ENCODE data around the gene PTPRN. TPM values are rescaled to one million over a fixed set of nuclear protein-coding genes. Genes with fewer than 3 reads are reported as not detected.

The PTPRN gene
- 2.8 and 3.5 TPM in 2 replicates for total RNA-seq (2014; rRNA removed; shearing (Covaris generic))

GRCh38 chr2:219309278-219309677, at the start of gene PTPRN:
PTPRN (minus strand) TSS chr2:219309401; CDS start chr2:219309332, 69 bp downstream.

GRCh38 chr2:219332542-219332941, 23.3 kb upstream of the PTPRN start, which contains the start of gene RESP18:
RESP18 (minus strand) TSS chr2:219332744.

GRCh38 chr2:219279151-219279915, 29.9 kb downstream of the PTPRN start, which contains the start of gene DNAJB2:
DNAJB2 (plus strand) TSS chr2:219279366; CDS start chr2:219279834, 468 bp downstream.

GRCh38 chr2:219253753-219254589, 55.2 kb downstream of the PTPRN start, which contains the start of gene TUBA4A:
TUBA4A (minus strand) TSS chr2:219253918; CDS start chr2:219253858, 60 bp downstream.

GRCh38 chr2:219252900-219253752, 56.1 kb downstream of the PTPRN start, which contains the start of gene TUBA4B:
TUBA4B (plus strand) TSS chr2:219253243; CDS start chr2:219253408, 165 bp downstream.

GRCh38 chr2:219245148-219245898, 63.9 kb downstream of the PTPRN start, which contains the start of the genes GLB1L and STK16:
GLB1L (minus strand) TSS chr2:219245444; CDS start chr2:219243573, 1,871 bp downstream.
STK16 (plus strand) TSS chr2:219245479; CDS start chr2:219246000, 521 bp downstream.

Small RNA genes lying within 50 kb of the gene (small RNA-seq; reads per million reads assigned to genes)
- gene AC053503.3 (not detected), gene MIR153-1 (not detected)

Other genes with a start within 250 kb of the PTPRN start
- not detected in 2 replicates for gene IHH, start 248.5 kb downstream of the PTPRN start, total RNA-seq (2014; rRNA removed; shearing (Covaris generic))
- gene NHEJ1, start 148.6 kb downstream of the PTPRN start, total RNA-seq (2014; rRNA removed; shearing (Covaris generic)): 9.2 and 12.6 TPM in 2 replicates
- 0.19 and 0.42 TPM in 2 replicates for gene SLC23A3, start 139.4 kb downstream of the PTPRN start, total RNA-seq (2014; rRNA removed; shearing (Covaris generic))
- gene CNPPD1, start 132.5 kb downstream of the PTPRN start, total RNA-seq (2014; rRNA removed; shearing (Covaris generic)): 21.7 and 25.0 TPM in 2 replicates
- 22.8 and 23.2 TPM in 2 replicates for gene RETREG2, start 131.1 kb downstream of the PTPRN start, total RNA-seq (2014; rRNA removed; shearing (Covaris generic))
- gene ZFAND2B, start 102.6 kb downstream of the PTPRN start, total RNA-seq (2014; rRNA removed; shearing (Covaris generic)): 17.7 and 22.0 TPM in 2 replicates
- 24.7 and 25.5 TPM in 2 replicates for gene ABCB6, start 90.4 kb downstream of the PTPRN start, total RNA-seq (2014; rRNA removed; shearing (Covaris generic))
- 38.7 and 42.7 TPM in 2 replicates for gene ATG9A, start 79.8 kb downstream of the PTPRN start, total RNA-seq (2014; rRNA removed; shearing (Covaris generic))
- gene ANKZF1, start 79.6 kb downstream of the PTPRN start, total RNA-seq (2014; rRNA removed; shearing (Covaris generic)): 33.5 and 40.4 TPM in 2 replicates
- gene GLB1L, start 64.0 kb downstream of the PTPRN start, total RNA-seq (2014; rRNA removed; shearing (Covaris generic)): 10.8 and 14.0 TPM in 2 replicates
- gene STK16, start 63.9 kb downstream of the PTPRN start, total RNA-seq (2014; rRNA removed; shearing (Covaris generic)): 10.3 and 12.0 TPM in 2 replicates
- not detected in 2 replicates for gene TUBA4B, start 56.2 kb downstream of the PTPRN start, total RNA-seq (2014; rRNA removed; shearing (Covaris generic))
- gene TUBA4A, start 55.5 kb downstream of the PTPRN start, total RNA-seq (2014; rRNA removed; shearing (Covaris generic)): 0.11 and 0.75 TPM in 2 replicates
- 14.3 and 22.2 TPM in 2 replicates for gene DNAJB2, start 30.0 kb downstream of the PTPRN start, total RNA-seq (2014; rRNA removed; shearing (Covaris generic))
- not detected in 2 replicates for gene RESP18, start 23.3 kb upstream of the PTPRN start, total RNA-seq (2014; rRNA removed; shearing (Covaris generic))
- 33.4 and 47.8 TPM in 2 replicates for gene DNPEP, start 78.5 kb upstream of the PTPRN start, total RNA-seq (2014; rRNA removed; shearing (Covaris generic))
- gene DES, start 109.0 kb upstream of the PTPRN start, total RNA-seq (2014; rRNA removed; shearing (Covaris generic)): not detected in 2 replicates
- 8.8 and 14.3 TPM in 2 replicates for gene SPEG, start 125.4 kb upstream of the PTPRN start, total RNA-seq (2014; rRNA removed; shearing (Covaris generic))
- 21.9 and 27.4 TPM in 2 replicates for gene GMPPA, start 189.5 kb upstream of the PTPRN start, total RNA-seq (2014; rRNA removed; shearing (Covaris generic))
- 0.11 and 0.15 TPM in 2 replicates for gene ASIC4, start 205.1 kb upstream of the PTPRN start, total RNA-seq (2014; rRNA removed; shearing (Covaris generic))
- gene CHPF, start 234.4 kb upstream of the PTPRN start, total RNA-seq (2014; rRNA removed; shearing (Covaris generic)): 106 and 121 TPM in 2 replicates
- gene TMEM198, start 234.6 kb upstream of the PTPRN start, total RNA-seq (2014; rRNA removed; shearing (Covaris generic)): 4.2 and 4.3 TPM in 2 replicates